GM10248 (cell line): ENCODE measurements around the gene MINPP1.
"Not testable (repeated sequence)": the region's sequence is repeated elsewhere in the genome, so short reads cannot be mapped to it uniquely, and the experiment has no call there.

Experiments used
- CTCF ChIA-PET: fragments of 300-600 bp; sonication (Branson Sonifier 250); formaldehyde crosslinking; extraction: SDS; loops from one replicate; lab custom pipeline; 2021; ENCODE audit warnings: antibody characterized with exemption; lab: Yijun Ruan, JAX
- POLR2A ChIA-PET: fragments of 350-650 bp; sonication (Branson Sonifier 250); formaldehyde crosslinking; extraction: SDS; loops from one replicate; lab custom pipeline; 2020; ENCODE audit warnings: antibody characterized with exemption; lab: Yijun Ruan, JAX
- DNase-seq: peaks from one replicate; pipeline ENCODE4 v3.0.0; 2012; ENCODE audit errors: extremely low spot score
- TF ChIP-seq, protein P1 (sequence below): IDR thresholded peaks from 2 replicates; pipeline ENCODE4 v1.5.1; 2012; ENCODE audit warnings: mild to moderate bottlenecking, low read depth; ENCODE audit errors: extremely low read depth, missing control alignments, control extremely low read depth

Gene MINPP1, protein sequence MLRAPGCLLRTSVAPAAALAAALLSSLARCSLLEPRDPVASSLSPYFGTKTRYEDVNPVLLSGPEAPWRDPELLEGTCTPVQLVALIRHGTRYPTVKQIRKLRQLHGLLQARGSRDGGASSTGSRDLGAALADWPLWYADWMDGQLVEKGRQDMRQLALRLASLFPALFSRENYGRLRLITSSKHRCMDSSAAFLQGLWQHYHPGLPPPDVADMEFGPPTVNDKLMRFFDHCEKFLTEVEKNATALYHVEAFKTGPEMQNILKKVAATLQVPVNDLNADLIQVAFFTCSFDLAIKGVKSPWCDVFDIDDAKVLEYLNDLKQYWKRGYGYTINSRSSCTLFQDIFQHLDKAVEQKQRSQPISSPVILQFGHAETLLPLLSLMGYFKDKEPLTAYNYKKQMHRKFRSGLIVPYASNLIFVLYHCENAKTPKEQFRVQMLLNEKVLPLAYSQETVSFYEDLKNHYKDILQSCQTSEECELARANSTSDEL

GRCh38 chr10:87504640-87505365 is at the start of gene MINPP1:
MINPP1 (plus strand) TSS chr10:87504893; CDS start chr10:87504916, 23 bp downstream.
- TF ChIP-seq, protein P1, sequence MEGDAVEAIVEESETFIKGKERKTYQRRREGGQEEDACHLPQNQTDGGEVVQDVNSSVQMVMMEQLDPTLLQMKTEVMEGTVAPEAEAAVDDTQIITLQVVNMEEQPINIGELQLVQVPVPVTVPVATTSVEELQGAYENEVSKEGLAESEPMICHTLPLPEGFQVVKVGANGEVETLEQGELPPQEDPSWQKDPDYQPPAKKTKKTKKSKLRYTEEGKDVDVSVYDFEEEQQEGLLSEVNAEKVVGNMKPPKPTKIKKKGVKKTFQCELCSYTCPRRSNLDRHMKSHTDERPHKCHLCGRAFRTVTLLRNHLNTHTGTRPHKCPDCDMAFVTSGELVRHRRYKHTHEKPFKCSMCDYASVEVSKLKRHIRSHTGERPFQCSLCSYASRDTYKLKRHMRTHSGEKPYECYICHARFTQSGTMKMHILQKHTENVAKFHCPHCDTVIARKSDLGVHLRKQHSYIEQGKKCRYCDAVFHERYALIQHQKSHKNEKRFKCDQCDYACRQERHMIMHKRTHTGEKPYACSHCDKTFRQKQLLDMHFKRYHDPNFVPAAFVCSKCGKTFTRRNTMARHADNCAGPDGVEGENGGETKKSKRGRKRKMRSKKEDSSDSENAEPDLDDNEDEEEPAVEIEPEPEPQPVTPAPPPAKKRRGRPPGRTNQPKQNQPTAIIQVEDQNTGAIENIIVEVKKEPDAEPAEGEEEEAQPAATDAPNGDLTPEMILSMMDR, result peak; percentile 10
- CTCF ChIA-PET, result interaction anchor here (1.2 to 2.2 kb wide), 7 partner anchors 9 to 565 kb away, joined by 3 to 9 read pairs (median 6); no protein-coding TSS in a partner anchor
- peak; percentile 90 for DNase-seq
- POLR2A ChIA-PET, result interaction anchor here (0.5 to 0.6 kb wide), 2 partner anchors 64 to 1027 kb away, joined by 3 to 5 read pairs; no protein-coding TSS in a partner anchor

GRCh38 chr10:87456586-87457220 is 48.0 kb upstream of the MINPP1 start:
- POLR2A ChIA-PET, CTCF ChIA-PET, DNase-seq: not testable (repeated sequence)

DNA sequence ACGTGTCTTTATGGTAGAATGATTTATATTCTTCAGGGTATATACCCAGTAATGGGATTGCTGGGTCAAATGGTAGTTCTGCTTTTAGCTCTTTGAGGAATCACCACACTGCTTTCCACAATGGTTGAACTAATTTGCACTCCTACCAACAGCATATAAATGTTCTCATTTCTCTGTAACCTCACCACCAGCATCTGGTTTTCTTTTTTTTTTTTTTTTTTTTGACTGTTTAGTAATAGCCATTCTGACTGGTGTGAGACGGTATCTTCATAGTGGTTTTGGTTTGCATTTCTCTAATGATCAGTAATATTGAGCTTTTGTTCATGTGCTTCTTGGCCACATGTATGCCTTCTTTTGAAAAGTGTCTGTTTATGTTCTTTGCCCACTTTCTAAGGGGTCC is 42.9 kb upstream of the MINPP1 start:
- POLR2A ChIA-PET, CTCF ChIA-PET: not testable (repeated sequence)

GRCh38 chr10:87466849-87467248 is 37.8 kb upstream of the MINPP1 start:
- DNase-seq, CTCF ChIA-PET, POLR2A ChIA-PET: not testable (repeated sequence)

More for the DNA sequence above, 42.9 kb upstream of the MINPP1 start:
- not testable (repeated sequence) for DNase-seq

DNA sequence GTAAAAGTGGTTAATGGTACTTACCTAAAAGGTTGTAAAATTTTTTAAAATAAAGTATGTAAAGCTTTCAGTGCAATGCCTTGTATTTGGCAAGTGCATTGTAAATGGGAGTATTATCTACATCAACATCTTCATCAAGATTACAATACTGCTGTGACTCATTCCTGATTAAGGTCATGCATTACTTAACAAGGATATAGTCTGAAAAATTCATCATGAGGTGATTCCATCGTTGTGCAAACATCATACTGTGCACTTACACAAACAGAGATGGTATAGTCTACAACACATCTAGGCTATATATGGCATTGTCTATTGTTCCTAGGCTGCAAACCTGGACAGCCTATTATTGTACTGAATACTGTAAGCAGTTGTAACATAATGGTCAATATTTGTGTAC is 16.0 kb upstream of the MINPP1 start:
- CTCF ChIA-PET, POLR2A ChIA-PET, DNase-seq: not testable (repeated sequence)

DNA sequence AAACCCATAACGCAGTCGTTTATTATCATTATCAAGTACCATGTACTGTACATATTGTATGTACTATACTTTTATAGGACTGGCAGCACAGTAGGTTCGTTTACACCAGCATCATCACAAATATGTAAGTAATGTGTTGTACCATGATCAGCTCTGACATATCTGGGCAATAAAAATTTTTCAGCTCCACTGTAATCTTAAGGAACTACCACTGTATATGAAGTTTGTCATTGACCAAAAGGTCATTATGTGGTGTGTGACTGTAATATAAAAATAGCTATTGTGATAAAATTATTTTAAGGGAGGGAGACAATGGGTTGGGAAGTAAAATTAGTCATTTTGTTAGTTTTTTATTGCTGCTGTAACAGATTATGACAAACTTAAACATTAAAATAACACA is 14.4 kb upstream of the MINPP1 start:
- DNase-seq, CTCF ChIA-PET, POLR2A ChIA-PET: not testable (repeated sequence)

GRCh38 chr10:87492450-87492849 is 12.2 kb upstream of the MINPP1 start:
- POLR2A ChIA-PET, CTCF ChIA-PET, DNase-seq: not testable (repeated sequence)

DNA sequence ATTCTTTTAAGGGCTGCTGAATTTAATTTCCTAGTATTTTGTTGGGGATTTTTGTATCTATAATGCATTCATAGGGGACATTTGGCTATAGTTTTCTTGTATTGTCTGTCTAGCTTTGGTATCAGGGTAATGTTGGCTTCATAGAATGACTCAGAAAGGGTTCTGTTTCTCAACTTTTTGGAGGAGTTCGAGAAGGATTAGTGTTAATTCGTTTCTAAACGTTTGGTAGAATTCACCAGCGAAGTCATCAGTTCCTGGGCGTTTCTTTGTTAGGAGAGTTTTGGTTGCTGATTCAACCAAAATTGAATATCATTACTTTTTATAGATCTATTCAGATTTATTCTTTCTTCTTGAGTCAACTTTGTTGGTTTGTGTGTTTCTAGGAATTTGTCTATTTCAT is 9.2 kb upstream of the MINPP1 start:
- POLR2A ChIA-PET, DNase-seq, CTCF ChIA-PET: not testable (repeated sequence)

DNA sequence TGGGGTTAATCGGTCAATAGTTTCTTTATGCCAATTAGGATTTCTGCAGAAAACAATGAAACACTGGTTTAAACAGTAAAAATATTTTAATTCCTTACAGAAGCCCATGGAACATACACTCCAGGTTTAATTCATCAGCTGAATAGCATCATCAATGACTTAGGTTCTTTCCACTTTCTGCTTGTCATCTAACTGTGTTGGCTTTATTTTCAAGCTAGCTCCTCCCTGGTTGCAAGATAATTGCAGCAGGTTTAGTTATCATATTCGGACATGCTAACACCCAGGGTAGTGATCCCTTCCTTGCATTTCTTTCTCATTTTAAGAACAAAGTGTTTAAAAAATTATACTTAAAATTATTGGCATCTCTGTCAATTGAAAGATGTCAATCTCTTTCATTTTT is 7.3 kb upstream of the MINPP1 start:
- POLR2A ChIA-PET, CTCF ChIA-PET: not testable (repeated sequence)

DNA sequence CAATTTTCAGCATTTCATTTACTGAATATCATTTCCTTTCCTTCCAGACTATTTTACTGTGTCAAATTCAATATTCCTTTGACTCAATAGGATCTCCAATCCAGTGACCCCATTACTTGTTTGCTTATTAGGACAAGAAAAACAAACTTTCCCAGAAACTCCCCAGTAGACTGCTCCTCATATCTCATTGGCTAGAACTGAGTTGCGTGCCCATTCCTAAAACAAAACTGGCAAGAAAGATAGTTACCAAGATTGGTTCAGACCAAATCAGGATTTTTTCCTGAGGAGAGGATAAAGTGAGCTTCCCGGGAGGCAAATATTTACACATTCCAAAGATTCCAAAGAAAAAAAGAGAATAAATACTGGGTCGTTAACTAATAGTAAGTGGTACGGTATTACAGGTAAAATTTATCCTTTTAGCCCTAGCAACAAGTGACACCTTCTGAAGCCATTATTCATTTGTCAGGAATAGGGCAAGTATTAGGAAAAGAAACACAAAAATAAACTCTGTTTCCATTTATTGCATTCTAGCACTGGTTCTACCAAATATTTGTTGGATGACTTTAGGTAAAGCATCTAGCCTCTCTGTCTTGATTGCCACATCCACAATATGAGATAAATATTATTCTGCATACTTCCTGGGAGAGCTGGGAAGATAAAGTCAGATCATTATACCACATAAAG is 6.4 kb upstream of the MINPP1 start:
- DNase-seq, CTCF ChIA-PET, POLR2A ChIA-PET: not testable (repeated sequence)

More for the DNA sequence above, 7.3 kb upstream of the MINPP1 start:
- DNase-seq, result not testable (repeated sequence)

DNA sequence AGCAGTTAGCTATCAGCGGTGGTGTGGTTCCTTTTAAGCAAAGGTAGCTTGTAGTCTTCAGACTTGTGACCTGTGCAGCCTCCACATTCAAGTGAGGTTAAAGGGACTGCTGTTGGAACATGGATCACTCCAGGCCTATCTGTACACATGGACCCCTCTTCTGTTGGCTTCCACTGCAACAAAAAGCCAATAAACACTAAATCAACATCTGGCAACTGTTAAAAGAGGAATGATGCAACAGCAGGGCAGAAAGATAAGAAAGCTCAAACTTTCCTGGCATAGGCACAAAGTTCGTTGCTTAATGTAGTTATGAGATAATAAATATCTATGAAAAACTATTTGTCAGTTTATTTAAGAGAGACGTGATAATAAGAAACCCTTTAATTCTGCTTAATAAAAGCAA is 4.0 kb upstream of the MINPP1 start:
- POLR2A ChIA-PET, result no interaction called here
- TF ChIP-seq, protein P1, result no peak
- CTCF ChIA-PET, result interaction anchor here (1.0 kb wide), 1 partner anchor 19 kb away, joined by 3 read pairs; no protein-coding TSS in a partner anchor
- DNase-seq, result no peak
